GM12865 (cell line): ENCODE data around the gene ST6GALNAC5.
"Not testable (repeated sequence)": the region's sequence is repeated elsewhere in the genome, so short reads cannot be mapped to it uniquely, and the experiment has no call there.

ENCODE experiments used
- DNase-seq: peaks from one replicate; pipeline ENCODE4 v3.0.0; 2010; ENCODE audit warnings: low read depth
- H3K4me3 ChIP-seq: 2 replicates; pipeline ENCODE4 v1.5.1; 2011; ENCODE audit warnings: mild to moderate bottlenecking, low read depth, low read length, control low read depth
- TF ChIP-seq, protein P1 (sequence below): IDR thresholded peaks from 2 replicates; pipeline ENCODE4 v1.5.1; 2011; ENCODE audit warnings: low read length, control low read depth, low read depth, inconsistent platforms; ENCODE audit not compliant: insufficient read depth; ENCODE audit errors: missing control alignments

Gene ST6GALNAC5

DNA sequence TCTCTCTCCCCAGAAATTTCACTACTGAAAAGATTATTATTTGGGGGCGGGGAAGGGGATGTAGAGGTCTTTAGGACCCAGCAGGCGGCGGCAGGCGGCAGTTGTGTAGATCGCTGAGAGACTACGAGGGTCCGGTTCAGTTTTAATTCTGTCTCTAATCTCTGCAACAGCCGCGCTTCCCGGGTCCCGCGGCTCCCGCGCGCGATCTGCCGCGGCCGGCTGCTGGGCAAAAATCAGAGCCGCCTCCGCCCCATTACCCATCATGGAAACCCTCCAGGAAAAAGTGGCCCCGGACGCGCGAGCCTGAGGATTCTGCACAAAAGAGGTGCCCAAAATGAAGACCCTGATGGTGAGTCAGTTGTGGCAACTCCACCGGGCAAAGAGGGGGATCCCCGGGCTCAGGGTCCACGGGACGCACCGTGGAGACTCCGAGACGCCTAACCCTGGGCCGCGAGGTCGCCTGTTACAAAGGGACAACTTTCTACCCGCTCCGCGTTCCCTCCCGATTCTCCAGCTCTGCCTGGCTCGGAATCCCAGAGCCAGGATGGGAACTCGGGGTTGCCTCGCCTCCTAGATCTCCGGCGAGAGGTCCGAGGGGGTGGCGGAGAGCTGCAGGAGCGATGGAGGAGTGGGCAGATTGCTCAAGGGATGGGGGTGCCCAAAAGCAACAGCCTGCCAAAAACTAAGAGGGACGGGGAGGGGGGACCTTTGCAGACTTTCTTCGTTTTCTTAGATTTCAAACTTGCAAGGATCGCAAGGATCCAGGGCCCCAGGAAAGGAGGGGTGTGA, at the start of gene ST6GALNAC5:
ST6GALNAC5 (plus strand) TSS at position 139 of the 789 bp plus-strand sequence.
- no peak within 1 kb of the TSS for H3K4me3 ChIP-seq
- DNase-seq, result no peak
- TF ChIP-seq, protein P1, sequence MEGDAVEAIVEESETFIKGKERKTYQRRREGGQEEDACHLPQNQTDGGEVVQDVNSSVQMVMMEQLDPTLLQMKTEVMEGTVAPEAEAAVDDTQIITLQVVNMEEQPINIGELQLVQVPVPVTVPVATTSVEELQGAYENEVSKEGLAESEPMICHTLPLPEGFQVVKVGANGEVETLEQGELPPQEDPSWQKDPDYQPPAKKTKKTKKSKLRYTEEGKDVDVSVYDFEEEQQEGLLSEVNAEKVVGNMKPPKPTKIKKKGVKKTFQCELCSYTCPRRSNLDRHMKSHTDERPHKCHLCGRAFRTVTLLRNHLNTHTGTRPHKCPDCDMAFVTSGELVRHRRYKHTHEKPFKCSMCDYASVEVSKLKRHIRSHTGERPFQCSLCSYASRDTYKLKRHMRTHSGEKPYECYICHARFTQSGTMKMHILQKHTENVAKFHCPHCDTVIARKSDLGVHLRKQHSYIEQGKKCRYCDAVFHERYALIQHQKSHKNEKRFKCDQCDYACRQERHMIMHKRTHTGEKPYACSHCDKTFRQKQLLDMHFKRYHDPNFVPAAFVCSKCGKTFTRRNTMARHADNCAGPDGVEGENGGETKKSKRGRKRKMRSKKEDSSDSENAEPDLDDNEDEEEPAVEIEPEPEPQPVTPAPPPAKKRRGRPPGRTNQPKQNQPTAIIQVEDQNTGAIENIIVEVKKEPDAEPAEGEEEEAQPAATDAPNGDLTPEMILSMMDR, result no peak

DNA sequence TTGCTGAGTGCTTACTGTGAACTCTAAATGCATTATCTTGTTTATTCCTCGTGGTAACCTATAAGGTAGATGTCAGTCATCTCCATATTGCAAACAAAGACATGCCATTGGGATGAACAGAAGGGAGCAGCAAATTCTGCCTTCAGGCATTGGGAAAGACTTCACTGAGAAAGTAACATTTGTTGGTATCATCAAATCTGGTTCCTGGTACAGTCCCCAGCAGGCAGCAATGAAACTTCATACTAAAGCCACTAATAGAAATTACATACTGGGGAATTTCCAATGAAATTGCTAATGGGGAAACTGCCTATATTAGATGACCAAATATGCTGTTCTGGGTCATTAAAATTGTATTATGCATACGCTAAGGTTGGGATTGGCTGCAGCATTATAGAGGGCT, 47.3 kb upstream of the ST6GALNAC5 start:
- no peak overlapping the region for H3K4me3 ChIP-seq
- DNase-seq, result no peak
- TF ChIP-seq, protein P1, result no peak

DNA sequence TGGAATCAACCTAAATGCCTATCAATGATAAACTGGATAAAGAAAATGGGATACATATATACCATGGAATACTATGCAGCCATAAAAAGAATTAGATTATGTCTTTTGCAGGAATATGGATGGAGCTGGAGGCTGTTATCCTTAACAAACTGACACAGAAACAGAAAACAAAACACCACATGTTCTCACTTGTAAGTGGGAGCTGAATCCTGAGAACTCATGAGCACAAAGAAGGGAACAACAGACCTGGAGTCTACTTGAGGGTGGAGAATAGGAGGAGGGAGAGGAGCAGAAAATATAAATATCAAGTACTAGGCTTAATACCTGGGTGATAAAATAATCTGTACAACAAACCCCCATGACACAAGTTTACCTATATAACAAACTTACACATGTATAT, 44.3 kb upstream of the ST6GALNAC5 start:
- DNase-seq, H3K4me3 ChIP-seq: not testable (repeated sequence)

DNA sequence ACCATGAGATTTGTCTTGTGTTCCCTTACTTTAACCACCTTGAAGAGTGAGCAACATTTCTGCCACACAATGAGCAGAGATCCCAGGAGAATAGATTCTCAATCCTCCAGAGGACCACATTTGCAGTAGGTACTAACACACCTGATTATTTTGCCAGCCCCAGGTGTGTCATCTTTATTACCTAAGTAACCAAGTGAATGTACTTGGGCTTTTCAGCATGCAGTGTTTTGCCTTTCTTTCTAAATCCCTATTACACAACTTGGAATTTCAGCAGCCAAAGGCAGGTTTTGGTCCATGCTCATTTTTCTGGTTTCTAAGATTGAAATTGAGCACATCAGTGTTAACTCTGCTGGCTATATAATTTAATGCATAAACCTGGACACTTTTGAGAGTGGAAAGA, 43.2 kb upstream of the ST6GALNAC5 start:
- DNase-seq, result no peak
- H3K4me3 ChIP-seq, result no peak overlapping the region
- TF ChIP-seq, protein P1, result no peak

DNA sequence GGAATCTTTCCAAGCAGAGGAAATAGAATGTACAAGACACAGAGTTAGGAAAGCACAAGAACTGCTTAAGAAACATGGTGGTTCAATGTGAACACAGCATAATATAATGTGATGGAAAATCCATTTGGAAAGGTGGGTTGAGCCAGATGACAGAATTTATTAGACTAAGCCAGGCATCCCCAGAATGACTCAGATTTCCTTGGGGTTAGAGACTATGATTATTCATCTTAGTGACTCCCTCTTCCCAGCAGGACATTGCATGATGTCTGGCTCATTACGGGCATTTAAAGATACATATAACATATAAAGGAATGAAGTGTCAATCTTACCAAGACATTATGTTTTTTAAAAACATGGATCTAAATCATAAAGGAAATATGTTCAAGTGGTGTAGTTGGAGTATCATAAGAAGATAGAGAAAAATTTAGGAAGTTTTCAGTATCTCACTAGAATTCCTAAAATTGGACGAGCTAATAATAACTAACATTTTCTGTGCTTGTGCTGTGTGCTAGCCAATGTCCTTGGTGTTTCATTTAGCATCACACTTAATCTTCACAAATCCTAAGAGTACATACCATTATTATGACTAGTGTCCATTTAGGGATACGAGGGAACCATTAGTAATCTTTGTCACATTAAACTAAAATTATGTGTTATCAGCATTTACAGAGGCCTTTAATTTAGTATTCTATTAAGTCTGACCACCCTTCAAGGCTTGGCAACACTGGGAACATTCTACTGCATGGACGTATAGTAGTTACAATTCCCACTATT, 41.0 kb upstream of the ST6GALNAC5 start:
- DNase-seq, result no peak
- H3K4me3 ChIP-seq, result no peak overlapping the region
- TF ChIP-seq, protein P1, result no peak

DNA sequence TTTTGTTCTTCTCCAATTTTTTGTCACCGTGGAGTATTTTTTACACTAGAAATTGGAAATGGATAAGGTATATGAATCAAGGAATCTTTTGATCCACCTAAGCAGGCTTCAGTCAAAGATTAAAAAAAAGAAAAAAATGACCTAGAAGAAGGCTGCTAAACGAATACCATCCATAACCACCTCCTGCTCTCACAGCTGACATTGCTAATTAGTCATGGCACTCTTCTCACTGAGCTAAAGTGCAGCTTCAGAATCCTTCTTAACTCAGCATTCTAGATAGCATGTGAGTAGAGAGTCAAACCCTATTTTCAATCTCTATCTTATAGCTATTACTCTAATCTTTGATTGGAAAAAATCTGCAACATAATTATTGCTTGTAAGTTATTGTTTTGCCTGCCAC, 40.2 kb upstream of the ST6GALNAC5 start:
- TF ChIP-seq, protein P1, result no peak
- DNase-seq, result no peak

DNA sequence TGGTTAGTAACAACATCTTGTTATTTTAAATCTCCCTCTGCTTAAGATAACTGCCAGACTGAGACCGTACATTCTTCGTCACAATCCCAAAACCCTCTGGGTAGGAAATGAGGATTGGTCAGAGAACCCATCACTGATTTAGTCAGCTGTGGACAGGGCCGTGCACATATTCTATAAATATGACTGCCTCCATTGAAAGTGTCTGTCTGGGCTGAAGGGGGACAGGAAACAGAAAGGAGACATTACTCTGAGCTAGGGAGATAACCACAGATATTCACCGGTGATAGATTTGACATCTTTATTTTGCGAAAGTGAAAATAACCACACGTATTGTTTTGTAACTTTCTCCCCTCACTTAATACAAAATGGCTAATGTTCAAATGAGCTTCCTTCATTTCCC, 36.9 kb upstream of the ST6GALNAC5 start:
- TF ChIP-seq, protein P1, result no peak
- no peak overlapping the region for H3K4me3 ChIP-seq
- DNase-seq, result peak; percentile 49

More for the DNA sequence above, 40.2 kb upstream of the ST6GALNAC5 start:
- H3K4me3 ChIP-seq, result no peak overlapping the region
